Naive B cell (primary cell): ENCODE results near the gene FRAS1. TPM values are rescaled to one million over a fixed set of nuclear protein-coding genes. Genes with fewer than 3 reads are reported as not detected.
A peak's percentile ranks its signal among the peaks of the same experiment; 100 is the strongest.

ENCODE experiments used
- ATAC-seq, 2 donors: fragments of 150-1000 bp; cut with Tn5 transposase; 2 replicates each; pipeline ENCODE4 v1.10.0; 2021; ENCODE audit warnings: low read depth in 2 of 2, mild to moderate bottlenecking in 2 of 2, moderate library complexity in 2 of 2
- DNase-seq: peaks from one replicate; pipeline ENCODE4 v3.0.0; 2022
- H3K27ac Mint-ChIP-seq, 6 donors: one replicate each; pipeline ENCODE4 v1.8.0; 2020 to 2022; ENCODE audit warnings: mild to moderate bottlenecking in 6 of 6, mixed read lengths in 6 of 6, moderate library complexity in 5 of 6, inconsistent platforms in 2 of 6
- H3K27me3 Mint-ChIP-seq, 3 donors: one replicate each; pipeline ENCODE4 v1.8.0; 2021 to 2022; ENCODE audit warnings: mixed read lengths in 3 of 3, mild to moderate bottlenecking in 1 of 3
- H3K36me3 Mint-ChIP-seq, 2 donors: one replicate each; pipeline ENCODE4 v1.8.0; 2020 to 2022; ENCODE audit warnings: mixed read lengths in 2 of 2, inconsistent platforms in 1 of 2, mild to moderate bottlenecking in 1 of 2
- H3K4me1 Mint-ChIP-seq, 3 donors: one replicate each; pipeline ENCODE4 v1.8.0; 2020 to 2022; ENCODE audit warnings: mixed read lengths in 3 of 3, inconsistent platforms in 1 of 3, mild to moderate bottlenecking in 1 of 3, moderate library complexity in 1 of 3
- H3K4me3 Mint-ChIP-seq, 8 donors: one replicate each; pipeline ENCODE4 v1.8.0; 2020 to 2022; ENCODE audit warnings: mild to moderate bottlenecking in 8 of 8, mixed read lengths in 8 of 8, moderate library complexity in 8 of 8, inconsistent platforms in 2 of 8
- H3K9me3 Mint-ChIP-seq, 7 donors: one replicate each; pipeline ENCODE4 v1.8.0; 2020 to 2022; ENCODE audit warnings: mixed read lengths in 7 of 7, mild to moderate bottlenecking in 5 of 7, inconsistent platforms in 2 of 7, moderate library complexity in 1 of 7
- polyA plus RNA-seq, 6 donors: library from polyadenylated mRNA; unstranded; fragments of 300-500 nt; fragmentation: Illumina TruSeq; gene quantifications; one replicate each; pipeline ENCODE4 v1.2.3, GENCODE V29; 2021; ENCODE audit warnings: low read depth in 6 of 6

The FRAS1 gene
- polyA plus RNA-seq, 6 donors from 2014 or later: 0.01 to 0.09 TPM; not detected in 4

DNA sequence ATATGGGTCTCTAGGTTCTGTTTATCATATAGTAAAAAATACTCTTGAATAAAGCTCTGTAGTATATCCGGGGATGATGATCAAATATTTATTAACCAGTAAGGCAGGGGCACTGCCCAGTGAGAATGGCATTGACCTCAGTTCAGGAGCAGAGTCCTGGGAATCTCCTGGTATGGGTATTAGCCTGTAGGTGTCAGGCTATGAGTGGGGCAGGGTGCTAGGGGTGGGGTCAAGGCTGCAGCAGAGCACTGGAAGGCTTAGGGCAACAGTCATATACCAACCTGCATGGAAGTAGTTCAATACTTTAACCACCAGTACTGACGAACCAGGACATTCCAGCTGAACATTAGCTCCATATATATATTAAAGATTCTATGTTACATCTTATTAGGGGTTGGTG lies 274.1 kb downstream of the FRAS1 start:
- DNase-seq: no peak
- Mint-ChIP-seq H3K4me1 (no peaks in the 10 kb centered on the region), H3K9me3 (peaks cover 0 to 8% (median 0%) of the 10 kb centered on the region in 7 donors), H3K36me3 (no peaks in the 10 kb centered on the region), H3K4me3 (no peak overlapping the region), H3K27ac (no peak overlapping the region), H3K27me3 (peaks cover 4 to 8% (median 7%) of the 10 kb centered on the region in 3 donors)
- ATAC-seq: no peak

DNA sequence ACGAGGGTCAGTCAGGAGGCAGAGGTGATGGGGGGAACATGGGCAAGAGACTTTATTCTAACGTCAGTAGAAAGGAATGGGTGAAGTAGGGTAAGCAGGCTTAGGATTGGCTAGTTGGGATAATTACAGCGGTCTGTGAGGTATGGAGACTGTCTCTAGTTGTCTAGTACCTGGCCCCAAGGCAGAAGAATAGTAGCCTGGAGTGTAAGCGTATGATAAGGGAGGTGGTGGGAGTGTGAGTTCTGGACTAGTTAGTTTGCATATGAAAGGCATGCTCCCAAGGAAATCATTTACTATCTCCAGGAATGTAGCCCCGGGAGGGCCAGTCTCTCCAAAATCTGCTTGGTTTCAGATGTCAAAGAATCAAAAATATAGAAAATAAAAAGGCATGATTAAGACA lies 274.8 kb downstream of the FRAS1 start:
- Mint-ChIP-seq H3K9me3 (peaks cover 0 to 8% (median 0%) of the 10 kb centered on the region in 7 donors), H3K27me3 (peaks cover under 1 to 7% (median 4%) of the 10 kb centered on the region in 3 donors), H3K4me1 (no peaks in the 10 kb centered on the region), H3K36me3 (no peaks in the 10 kb centered on the region), H3K4me3 (no peak overlapping the region), H3K27ac (no peak overlapping the region)
- ATAC-seq: no peak
- DNase-seq: no peak

DNA sequence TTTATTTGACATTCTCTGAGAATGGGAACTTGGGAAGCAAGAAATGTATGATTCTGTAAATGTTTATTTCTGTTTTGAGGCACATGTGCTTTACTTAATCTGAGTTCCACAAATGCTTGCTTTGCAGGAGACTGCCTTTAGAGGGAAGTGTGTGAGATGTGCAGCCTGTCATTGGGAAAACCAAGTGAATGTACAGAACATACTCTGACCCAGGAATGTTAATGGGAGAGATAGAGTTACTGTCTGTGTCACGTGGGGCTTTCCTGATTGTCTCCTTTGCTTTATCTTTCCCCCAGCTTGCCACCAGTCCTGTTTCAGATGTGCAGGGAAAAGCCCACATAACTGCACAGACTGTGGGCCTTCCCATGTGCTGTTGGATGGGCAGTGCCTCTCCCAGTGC lies 275.9 kb downstream of the FRAS1 start:
- DNase-seq: no peak
- no peak for ATAC-seq

DNA sequence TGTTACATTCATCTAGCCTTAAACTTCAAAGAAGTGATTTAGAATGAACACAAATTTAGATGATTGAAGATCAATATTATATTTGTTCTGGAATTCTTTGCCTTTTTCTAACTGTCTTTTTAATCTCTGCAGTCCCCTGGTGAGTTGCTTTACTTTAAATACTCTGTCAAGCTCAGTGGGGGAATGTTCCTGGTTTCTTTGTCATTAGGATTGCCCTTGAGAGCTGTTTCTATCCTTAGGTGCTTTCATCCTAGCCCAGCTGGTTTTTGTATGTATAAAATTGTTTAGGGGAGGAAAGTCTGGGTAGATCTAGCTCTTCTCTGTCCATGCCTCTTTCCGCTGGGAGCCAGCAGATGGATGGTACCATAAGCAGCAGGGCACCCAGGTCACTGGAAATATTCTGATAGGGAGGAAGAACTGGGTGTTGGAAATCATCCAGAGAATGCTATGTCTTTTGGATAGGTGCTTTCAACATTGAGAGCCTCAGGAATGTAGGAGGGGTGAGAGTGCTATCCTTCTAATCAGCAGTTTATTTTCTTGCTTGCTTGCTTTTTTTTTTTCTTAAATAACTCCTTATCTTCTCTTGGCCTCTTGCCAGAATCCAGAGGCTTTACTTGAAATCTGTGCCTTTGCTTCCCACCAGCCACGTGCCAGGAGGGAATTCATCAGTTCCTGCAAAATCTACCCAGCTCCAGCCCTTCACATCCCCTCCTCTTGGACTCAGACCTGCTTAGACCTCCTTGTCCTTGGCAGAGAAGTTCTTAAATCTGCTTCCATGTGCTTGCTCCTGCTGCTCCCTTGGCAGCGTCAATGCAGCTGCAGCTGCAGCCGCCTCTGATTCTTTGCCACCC lies 279.2 kb downstream of the FRAS1 start:
- ATAC-seq (no peak), DNase-seq (no peak)
- Mint-ChIP-seq H3K4me1 (no peaks in the 10 kb centered on the region), H3K9me3 (peaks cover 0 to 4% (median 0%) of the 10 kb centered on the region in 7 donors), H3K27me3 (peaks cover 15 to 26% (median 18%) of the 10 kb centered on the region in 3 donors), H3K4me3 (no peak overlapping the region), H3K36me3 (no peaks in the 10 kb centered on the region), H3K27ac (peak overlapping the region in 1 of 6 donors; percentile 54)

More for the DNA sequence above, 275.9 kb downstream of the FRAS1 start:
- H3K9me3 Mint-ChIP-seq: peaks cover 0 to 8% (median 0%) of the 10 kb centered on the region in 7 donors
- H3K4me3 Mint-ChIP-seq: no peak overlapping the region
- no peak overlapping the region for H3K27ac Mint-ChIP-seq
- H3K36me3 Mint-ChIP-seq: no peaks in the 10 kb centered on the region
- H3K4me1 Mint-ChIP-seq: no peaks in the 10 kb centered on the region
- H3K27me3 Mint-ChIP-seq: peaks cover 1 to 7% (median 4%) of the 10 kb centered on the region in 3 donors

DNA sequence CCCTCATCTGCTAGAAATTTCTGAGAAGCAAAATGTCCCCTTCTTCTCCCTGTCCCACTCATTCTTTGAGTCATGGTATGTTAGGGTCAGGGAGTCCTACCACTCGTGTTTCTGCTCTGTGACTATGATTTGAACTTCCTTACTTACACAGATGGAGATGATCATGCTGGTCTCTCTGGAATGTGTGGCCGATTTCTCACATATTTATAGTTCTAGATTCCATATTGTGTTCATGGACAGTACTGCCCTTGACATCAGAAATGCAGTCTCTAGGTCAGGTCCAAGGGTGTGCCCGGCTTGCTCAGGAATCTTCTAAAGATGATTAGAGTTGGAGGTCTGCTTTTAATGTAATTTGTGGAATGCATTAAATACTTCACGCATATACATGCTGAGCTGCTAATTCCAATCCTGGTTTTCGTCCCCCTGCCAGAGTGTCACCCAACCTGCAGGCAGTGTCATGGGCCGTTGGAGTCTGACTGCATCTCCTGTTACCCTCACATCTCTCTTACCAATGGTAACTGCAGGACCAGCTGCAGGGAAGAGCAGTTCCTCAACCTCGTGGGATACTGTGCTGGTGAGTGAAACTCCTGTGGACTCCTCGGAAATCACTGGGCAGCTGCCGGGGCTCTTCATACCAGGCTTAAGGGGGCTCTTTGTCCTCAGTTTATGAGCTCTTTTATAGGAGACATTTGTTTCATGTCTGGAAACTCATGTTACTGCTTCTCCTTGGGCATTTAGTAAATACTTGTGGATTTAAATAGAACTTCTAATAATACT lies 280.3 kb downstream of the FRAS1 start:
- Mint-ChIP-seq H3K36me3 (no peaks in the 10 kb centered on the region), H3K9me3 (peaks cover 0 to 4% (median 0%) of the 10 kb centered on the region in 7 donors)
- ATAC-seq: no peak

DNA sequence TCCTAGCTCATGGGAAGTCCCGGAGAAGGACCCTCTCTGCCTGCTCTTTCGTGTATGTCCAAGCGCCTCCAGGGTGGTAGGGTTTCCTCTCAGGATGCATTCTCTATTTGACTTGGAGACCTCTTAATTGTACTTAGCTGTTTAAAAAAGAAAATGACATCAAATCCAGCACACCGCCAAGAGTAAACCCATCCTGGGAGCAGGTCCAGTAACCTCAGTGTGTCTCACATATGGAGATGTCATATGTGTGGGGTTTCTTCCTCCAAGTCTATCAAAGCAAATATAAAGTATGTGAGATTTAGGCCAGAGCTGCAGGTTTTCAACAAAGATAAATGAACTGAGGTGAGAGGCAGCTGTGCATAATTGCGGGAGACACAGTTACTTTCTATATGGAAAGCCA lies 285.0 kb downstream of the FRAS1 start:
- Mint-ChIP-seq H3K36me3 (no peaks in the 10 kb centered on the region), H3K9me3 (peaks cover 0 to 2% (median 0%) of the 10 kb centered on the region in 7 donors), H3K4me1 (no peaks in the 10 kb centered on the region), H3K27ac (no peak overlapping the region), H3K27me3 (peaks cover 20 to 31% (median 21%) of the 10 kb centered on the region in 3 donors), H3K4me3 (no peak overlapping the region)
- DNase-seq (no peak), ATAC-seq (no peak)

More for the DNA sequence above, 280.3 kb downstream of the FRAS1 start:
- no peak overlapping the region for H3K4me3 Mint-ChIP-seq
- no peaks in the 10 kb centered on the region for H3K4me1 Mint-ChIP-seq
- peaks cover 20 to 31% (median 20%) of the 10 kb centered on the region in 3 donors for H3K27me3 Mint-ChIP-seq
- H3K27ac Mint-ChIP-seq: no peak overlapping the region
- DNase-seq: no peak

DNA sequence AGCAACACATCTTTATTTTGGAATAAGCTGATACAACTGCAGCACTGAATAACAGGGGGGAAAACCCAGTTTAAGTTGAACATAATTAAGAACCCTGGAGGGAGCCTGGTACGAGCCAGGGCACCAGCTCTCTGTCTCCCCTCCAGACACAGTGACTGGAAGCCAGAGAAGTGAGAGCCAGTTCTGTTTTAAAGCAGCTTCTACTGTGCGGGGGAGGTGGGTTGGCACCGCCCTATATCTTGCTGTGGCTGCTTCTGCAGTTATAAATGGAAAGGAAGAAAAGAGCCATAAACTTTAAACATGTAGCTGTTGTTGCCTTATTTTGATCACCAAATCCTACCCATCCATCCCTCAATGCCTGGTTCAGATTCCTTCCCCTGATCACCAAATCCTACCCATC lies 286.6 kb downstream of the FRAS1 start:
- no peaks in the 10 kb centered on the region for H3K36me3 Mint-ChIP-seq
- peaks cover 0 to 2% (median 0%) of the 10 kb centered on the region in 7 donors for H3K9me3 Mint-ChIP-seq
- H3K4me3 Mint-ChIP-seq: no peak overlapping the region
- no peaks in the 10 kb centered on the region for H3K4me1 Mint-ChIP-seq
- DNase-seq (no peak), ATAC-seq (no peak)
- peaks cover 13 to 23% (median 19%) of the 10 kb centered on the region in 3 donors for H3K27me3 Mint-ChIP-seq
- H3K27ac Mint-ChIP-seq: no peak overlapping the region

DNA sequence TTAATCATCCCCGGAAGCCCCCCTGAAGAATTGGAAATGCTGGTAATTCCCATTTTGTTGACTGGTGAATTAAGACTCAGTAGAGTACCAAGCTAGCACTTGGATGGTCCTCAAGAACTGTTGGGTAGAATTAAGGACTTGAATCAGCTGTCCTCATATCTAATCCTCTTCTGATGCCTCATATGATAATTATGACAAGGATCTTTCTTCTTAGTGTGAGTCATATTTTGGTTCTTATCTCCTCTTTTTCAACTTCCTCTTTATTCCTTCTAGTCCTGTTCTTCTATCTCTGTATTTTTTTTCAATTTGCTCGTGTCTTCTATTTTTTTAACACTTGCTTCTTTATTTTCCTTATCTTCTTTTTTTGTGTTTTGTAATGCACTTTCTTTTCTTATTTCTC lies 288.1 kb downstream of the FRAS1 start:
- H3K9me3 Mint-ChIP-seq: peaks cover 0 to 2% (median 0%) of the 10 kb centered on the region in 7 donors
- no peak for DNase-seq
- H3K27ac Mint-ChIP-seq: no peak overlapping the region
- H3K36me3 Mint-ChIP-seq: no peaks in the 10 kb centered on the region
- no peak for ATAC-seq
- no peak overlapping the region for H3K4me3 Mint-ChIP-seq
- H3K4me1 Mint-ChIP-seq: no peaks in the 10 kb centered on the region
- peaks cover 7 to 13% (median 12%) of the 10 kb centered on the region in 3 donors for H3K27me3 Mint-ChIP-seq

DNA sequence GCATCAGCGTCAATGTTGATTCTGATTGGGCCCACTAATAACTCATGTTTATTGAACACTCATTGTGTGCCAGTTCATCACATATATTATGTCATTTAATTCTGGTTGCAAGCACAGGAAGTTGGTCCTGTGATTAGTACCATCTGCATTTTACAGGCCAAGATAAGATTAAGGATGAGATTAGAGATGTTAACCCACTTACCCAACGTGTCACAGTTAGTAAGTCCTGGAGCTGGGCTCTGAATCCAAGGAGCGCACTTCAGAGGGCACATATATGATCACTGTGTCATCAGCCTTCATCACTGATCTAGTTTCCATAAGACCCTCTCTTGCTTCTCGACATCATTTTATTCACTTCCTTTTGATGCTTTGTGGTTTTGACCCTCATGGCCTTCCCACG lies 289.1 kb downstream of the FRAS1 start:
- Mint-ChIP-seq H3K4me1 (no peaks in the 10 kb centered on the region), H3K36me3 (no peaks in the 10 kb centered on the region), H3K27me3 (peaks cover 3 to 10% (median 6%) of the 10 kb centered on the region in 3 donors), H3K27ac (no peak overlapping the region), H3K9me3 (peaks cover 0 to 2% (median 0%) of the 10 kb centered on the region in 7 donors), H3K4me3 (no peak overlapping the region)
- DNase-seq (no peak), ATAC-seq (no peak)

DNA sequence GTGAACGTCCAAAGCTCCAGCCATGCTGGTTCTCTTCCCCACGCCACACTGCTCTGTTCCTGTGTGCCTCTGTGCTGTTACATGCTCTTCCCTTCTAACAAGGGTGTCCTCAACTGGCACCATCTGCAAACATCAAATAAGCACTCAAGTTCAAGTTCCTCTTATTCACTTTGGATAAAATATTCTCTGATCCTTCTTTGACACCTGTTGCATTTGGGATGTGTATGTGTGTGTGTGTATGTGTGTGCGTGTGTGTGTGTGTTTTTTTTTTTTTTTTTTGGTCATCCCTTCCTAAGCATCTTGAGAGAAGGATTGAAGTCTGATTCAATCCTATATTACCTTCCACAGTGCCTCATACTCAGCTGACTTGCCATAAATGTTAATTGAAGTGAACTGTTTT lies 290.4 kb downstream of the FRAS1 start:
- H3K36me3 Mint-ChIP-seq: no peaks in the 10 kb centered on the region
- H3K9me3 Mint-ChIP-seq: peaks cover 0 to 2% (median 0%) of the 10 kb centered on the region in 7 donors
- H3K27ac Mint-ChIP-seq: no peak overlapping the region
- ATAC-seq: no peak
- H3K4me3 Mint-ChIP-seq: no peak overlapping the region
- DNase-seq: no peak
- peaks cover 0 to 5% (median 0%) of the 10 kb centered on the region in 3 donors for H3K27me3 Mint-ChIP-seq
- no peaks in the 10 kb centered on the region for H3K4me1 Mint-ChIP-seq

DNA sequence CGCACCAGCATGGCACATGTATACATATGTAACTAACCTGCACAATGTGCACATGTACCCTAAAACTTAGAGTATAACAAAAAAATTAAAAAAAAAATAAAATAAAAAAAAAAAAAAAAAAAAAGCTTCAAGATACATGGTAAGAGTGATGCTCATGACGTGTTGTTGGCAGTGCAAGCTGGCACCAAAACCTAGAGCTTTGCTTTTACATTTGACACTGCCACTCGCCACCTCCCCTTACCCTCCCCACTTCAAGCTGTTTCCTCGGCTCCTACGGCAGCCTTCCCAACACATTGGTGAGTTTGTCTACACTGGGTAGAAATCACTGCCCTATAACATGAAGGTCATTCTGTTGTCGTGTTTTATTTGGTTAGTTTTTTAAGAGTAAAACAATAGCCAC lies 296.8 kb downstream of the FRAS1 start:
- Mint-ChIP-seq H3K4me1 (no peaks in the 10 kb centered on the region), H3K9me3 (peaks cover 0 to 6% (median 0%) of the 10 kb centered on the region in 7 donors), H3K27ac (no peak overlapping the region), H3K4me3 (no peak overlapping the region), H3K36me3 (no peaks in the 10 kb centered on the region), H3K27me3 (peaks cover 3 to 13% (median 12%) of the 10 kb centered on the region in 3 donors)
- DNase-seq (no peak), ATAC-seq (no peak)

DNA sequence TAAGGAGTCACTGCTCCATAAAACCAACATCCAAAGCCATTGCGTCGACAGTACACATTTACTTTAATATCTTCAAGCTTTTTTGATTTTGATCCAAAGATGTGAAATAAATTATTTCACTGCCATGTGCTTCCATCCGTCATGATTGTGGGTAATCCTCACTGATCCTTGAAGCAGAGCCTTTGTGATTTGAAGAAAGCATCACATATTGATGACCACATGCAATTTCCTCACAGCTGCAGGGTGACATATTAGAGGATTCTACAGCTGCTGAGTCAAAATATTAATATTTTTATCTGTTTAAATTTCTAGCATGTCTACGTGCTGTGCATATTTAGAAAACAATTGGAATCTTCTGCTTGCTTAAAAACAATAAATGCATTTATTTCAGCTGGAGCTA lies 297.7 kb downstream of the FRAS1 start:
- H3K4me1 Mint-ChIP-seq: no peaks in the 10 kb centered on the region
- DNase-seq: no peak
- no peak overlapping the region for H3K27ac Mint-ChIP-seq
- H3K36me3 Mint-ChIP-seq: no peaks in the 10 kb centered on the region
- H3K27me3 Mint-ChIP-seq: peaks cover 3 to 22% (median 13%) of the 10 kb centered on the region in 3 donors
- H3K4me3 Mint-ChIP-seq: no peak overlapping the region
- H3K9me3 Mint-ChIP-seq: peaks cover 0 to 6% (median 0%) of the 10 kb centered on the region in 7 donors
- ATAC-seq: no peak

DNA sequence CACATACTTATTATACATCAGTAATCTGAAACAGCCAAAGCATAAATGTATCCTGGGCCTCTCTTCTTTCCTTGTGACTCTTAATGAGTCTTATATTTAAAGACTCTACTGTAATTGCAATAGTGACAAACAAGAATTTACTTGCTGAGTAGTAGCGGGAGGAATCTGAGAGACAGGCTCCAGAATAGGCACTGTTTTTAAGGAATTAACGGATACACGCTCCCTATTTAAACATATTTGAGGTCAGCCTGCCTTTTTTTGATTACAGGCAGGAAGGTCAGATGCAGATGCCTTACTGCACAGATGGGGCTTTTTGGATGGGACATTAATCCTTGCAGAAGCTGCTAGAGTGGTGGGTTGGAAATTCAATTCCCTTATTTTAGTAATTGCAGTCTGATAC lies 298.2 kb downstream of the FRAS1 start:
- Mint-ChIP-seq H3K27ac (no peak overlapping the region), H3K36me3 (no peaks in the 10 kb centered on the region), H3K4me1 (no peaks in the 10 kb centered on the region)

More for the DNA sequence above, 298.2 kb downstream of the FRAS1 start:
- Mint-ChIP-seq H3K4me3 (no peak overlapping the region), H3K27me3 (peaks cover 7 to 27% (median 18%) of the 10 kb centered on the region in 3 donors), H3K9me3 (peaks cover 0 to 6% (median 0%) of the 10 kb centered on the region in 7 donors)
- DNase-seq (no peak), ATAC-seq (no peak)
